IMR-90 (cell line): ENCODE measurements around the gene HECTD2.

ENCODE experiments used
- CEBPB ChIP-seq: IDR thresholded peaks from 2 replicates; pipeline ENCODE4 v1.6.1; 2012; ENCODE audit warnings: low read depth, low read length, improper control_type of control experiment
- MAZ ChIP-seq: IDR thresholded peaks from 2 replicates; pipeline ENCODE4 v1.6.1; 2012; ENCODE audit warnings: low read depth, mild to moderate bottlenecking, low read length, improper control_type of control experiment, moderate library complexity, borderline replicate concordance

DNA sequence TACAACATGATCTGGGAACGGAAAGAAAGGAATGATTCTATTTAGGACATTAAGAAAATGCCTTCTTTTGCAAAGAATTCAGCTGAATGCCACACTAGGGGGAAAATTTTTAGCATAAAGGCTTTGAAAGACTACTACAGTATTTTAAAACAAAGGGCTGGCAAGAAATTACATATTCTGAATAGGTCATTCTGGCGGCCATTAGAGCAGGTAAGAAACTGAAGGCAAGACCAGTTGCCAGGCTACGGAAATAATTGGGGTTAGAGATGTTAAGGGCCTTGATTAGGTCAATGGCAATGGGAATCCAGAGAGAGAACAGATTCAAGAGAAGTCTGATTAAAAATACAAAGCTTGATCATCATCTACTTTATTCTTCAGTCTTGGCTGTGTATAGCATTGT is 3.8 kb upstream of the HECTD2 start:
- TF ChIP-seq CEBPB (no peak), MAZ (no peak)
